GM12891 (cell line): ENCODE measurements around the gene GHRHR.

ENCODE experiments used
- DNase-seq: peaks from one replicate; pipeline ENCODE4 v3.0.0; 2011; ENCODE audit warnings: low spot score; ENCODE audit not compliant: insufficient read length
- FAIRE-seq: peaks from 2 replicates; lab custom pipeline; 2011; peaks lifted over from hg19 to GRCh38; lab: Jason Lieb, UNC
- PAX5 ChIP-seq: IDR thresholded peaks from 2 replicates; pipeline ENCODE4 v1.6.1; 2011; ENCODE audit warnings: low read length, moderate library complexity, mild to moderate bottlenecking; ENCODE audit not compliant: insufficient read depth, severe bottlenecking
- POLR2A ChIP-seq: IDR thresholded peaks from 2 replicates; pipeline ENCODE4 v1.6.1; 2011; ENCODE audit warnings: low read depth, low read length, control low read depth
- POLR2AphosphoS5 ChIP-seq: IDR thresholded peaks from 2 replicates; pipeline ENCODE4 v1.6.1; 2011; ENCODE audit warnings: low read depth, low read length, control low read depth
- POU2F2 ChIP-seq: IDR thresholded peaks from 2 replicates; pipeline ENCODE4 v1.6.1; 2011; ENCODE audit warnings: low read depth, mild to moderate bottlenecking, control low read depth, low read length, moderate library complexity
- SPI1 ChIP-seq: IDR thresholded peaks from 2 replicates; pipeline ENCODE4 v1.6.1; 2011; ENCODE audit warnings: low read depth, low read length, control low read depth
- TAF1 ChIP-seq: IDR thresholded peaks from 2 replicates; pipeline ENCODE4 v1.6.1; 2011; ENCODE audit warnings: low read depth, low read length, control low read depth

GHRHR gene

DNA sequence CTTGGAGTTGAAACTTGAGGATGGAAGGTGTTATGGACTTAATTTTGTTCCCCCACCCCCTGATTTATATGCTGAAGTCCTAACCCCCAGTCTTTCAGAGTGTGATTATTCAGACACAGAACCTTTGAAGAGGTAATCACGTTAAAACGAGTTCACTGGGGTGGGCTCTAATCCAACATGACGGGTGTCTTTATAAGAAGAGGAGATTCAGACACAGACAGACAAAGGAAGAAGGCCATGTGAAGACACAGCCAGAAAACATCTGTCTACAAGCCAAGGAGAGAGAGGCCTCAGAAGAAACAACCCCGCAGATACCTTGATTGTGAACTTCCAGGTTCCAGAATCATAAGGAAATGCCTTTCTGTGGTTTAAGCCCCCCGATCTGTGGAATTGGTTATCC is 37.0 kb downstream of the GHRHR start:
- DNase-seq (no peak), FAIRE-seq (no peak)
- TF ChIP-seq POU2F2 = no peak
- no peak for TF ChIP-seq PAX5
- no peak for TF ChIP-seq POLR2A
- TF ChIP-seq POLR2AphosphoS5 = no peak
- no peak for TF ChIP-seq SPI1
- no peak for TF ChIP-seq TAF1

DNA sequence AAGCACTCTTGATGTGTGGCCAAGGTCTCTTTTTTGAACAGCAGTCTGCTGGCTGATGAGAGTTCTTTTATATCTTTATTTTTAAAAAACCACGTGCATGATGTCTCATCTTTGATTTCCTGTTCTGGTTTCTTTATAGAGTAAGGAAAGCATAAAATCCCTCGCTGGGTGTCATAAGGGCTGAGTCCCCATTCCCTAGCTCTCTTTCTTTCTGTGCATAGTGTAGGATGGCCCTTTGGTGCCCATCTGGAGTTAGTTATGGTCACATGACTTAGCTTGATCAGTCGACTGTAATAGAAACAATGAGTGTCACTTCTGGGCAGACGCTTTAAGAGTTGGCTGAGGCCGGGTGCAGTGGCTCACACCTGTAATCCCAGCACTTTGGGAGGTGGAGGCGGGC is 38.5 kb downstream of the GHRHR start:
- FAIRE-seq (no peak), DNase-seq (no peak)
- TF ChIP-seq PAX5 (no peak), POLR2AphosphoS5 (no peak)

DNA sequence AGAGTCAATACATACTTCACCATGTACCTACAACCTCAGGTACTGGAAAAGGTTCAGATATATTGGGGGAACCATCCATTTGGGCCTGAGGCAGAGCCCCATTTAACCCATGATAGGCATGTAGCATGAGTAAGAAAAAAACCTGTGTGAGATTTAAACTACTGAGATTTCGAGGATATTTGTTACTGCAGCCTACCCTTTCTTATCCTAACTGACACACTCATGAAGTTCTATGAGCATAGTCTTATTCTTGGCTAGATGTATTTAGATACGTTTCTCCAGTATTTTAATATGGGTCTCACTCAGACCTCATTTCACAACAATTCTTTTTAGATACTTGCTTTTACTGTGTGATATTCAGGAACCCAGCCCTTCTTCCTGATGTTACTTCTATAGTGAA is 39.3 kb downstream of the GHRHR start:
- no peak for FAIRE-seq
- no peak for DNase-seq
- TF ChIP-seq TAF1 (no peak), POLR2A (no peak), SPI1 (no peak), PAX5 (no peak), POU2F2 (no peak), POLR2AphosphoS5 (no peak)

DNA sequence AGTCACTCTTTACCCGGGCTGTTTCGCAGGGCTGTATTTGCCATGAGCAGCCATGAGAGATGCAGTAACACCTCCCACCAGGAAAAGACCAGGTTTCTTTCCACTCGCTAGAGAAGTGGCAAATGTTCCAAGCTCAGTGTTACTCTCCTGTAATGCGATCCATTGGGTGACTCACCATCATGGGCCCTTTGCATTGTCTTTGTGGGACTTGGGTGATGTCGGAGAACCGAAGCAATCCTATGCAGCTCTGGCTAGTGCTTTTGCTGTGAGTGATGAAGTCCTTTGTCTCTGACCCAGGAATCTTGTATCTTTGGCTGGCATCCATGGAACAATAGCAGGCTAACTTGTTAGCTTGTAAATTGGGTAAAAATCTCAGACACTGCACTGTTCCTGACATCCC is 40.0 kb downstream of the GHRHR start:
- FAIRE-seq = no peak
- no peak for TF ChIP-seq SPI1
- no peak for TF ChIP-seq POLR2AphosphoS5
- no peak for TF ChIP-seq POLR2A
- TF ChIP-seq POU2F2 = no peak
- TF ChIP-seq TAF1 = no peak
- TF ChIP-seq PAX5 = no peak

DNA sequence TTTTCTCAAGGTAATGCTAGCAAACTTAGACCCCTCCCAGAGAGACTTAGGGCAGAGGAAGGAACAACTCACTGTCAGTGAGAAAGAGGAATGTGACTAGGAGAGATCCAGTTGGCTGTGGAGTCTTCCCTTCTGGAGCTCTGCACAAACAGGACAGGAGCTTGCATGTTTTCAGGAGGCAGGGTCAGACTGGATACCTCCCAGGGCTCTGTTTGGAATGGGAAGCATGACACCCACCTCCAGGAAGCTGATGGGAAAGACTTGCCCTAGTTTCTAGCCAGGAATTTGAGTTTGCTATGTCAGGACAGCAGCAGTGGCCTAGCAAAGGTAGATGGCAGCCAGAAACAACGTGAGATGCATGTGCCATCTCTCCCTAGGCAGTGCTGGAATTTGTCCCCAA is 40.6 kb downstream of the GHRHR start:
- DNase-seq (no peak), FAIRE-seq (no peak)
- TF ChIP-seq POU2F2 (no peak), TAF1 (no peak), POLR2A (no peak), POLR2AphosphoS5 (no peak), SPI1 (no peak), PAX5 (no peak)

More for the DNA sequence above, 40.0 kb downstream of the GHRHR start:
- DNase-seq = no peak

DNA sequence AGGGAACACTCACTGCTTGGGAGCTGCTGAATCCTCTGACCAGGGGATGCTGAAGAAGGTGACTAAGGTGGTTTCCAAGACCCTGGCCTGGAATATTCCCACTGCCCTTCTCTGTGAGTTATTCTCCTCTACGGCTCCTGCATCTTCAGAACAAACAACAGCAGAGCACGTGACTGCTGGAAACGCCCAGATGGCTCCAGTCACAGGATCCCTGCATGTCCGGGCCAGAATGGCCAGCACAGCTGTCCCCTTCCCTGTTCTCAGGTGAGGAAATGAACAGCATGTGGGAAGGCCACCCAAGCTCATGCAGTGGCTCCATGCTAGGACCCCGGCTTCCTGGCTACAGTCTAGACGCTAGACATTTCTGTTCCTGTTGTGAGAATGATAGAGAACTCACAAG is 43.1 kb downstream of the GHRHR start:
- FAIRE-seq (no peak), DNase-seq (no peak)
- TF ChIP-seq SPI1 = no peak
- TF ChIP-seq POLR2A = no peak
- no peak for TF ChIP-seq TAF1
- no peak for TF ChIP-seq POLR2AphosphoS5
- TF ChIP-seq PAX5 = no peak
- no peak for TF ChIP-seq POU2F2

DNA sequence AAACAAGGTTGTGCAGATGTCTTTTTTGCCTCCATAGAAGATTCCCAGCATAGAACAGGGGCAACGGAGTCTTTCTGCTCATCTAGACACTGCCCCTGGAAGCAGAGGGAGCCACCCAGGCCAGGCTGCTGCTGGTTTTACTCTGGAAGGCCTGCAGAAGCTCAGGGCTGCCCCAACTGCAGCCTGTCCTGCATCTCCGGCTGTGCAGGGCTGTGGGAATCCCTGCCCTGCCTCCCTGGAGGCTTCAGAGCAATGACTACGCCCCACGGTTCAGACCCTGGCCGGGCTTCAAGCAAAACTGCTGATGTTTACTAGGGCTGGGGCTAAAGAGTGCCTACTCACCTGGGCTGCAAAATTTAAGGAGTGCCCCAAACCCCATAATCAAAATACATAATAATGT is 43.9 kb downstream of the GHRHR start:
- FAIRE-seq = no peak
- TF ChIP-seq SPI1 (no peak), PAX5 (no peak), POLR2A (no peak), POLR2AphosphoS5 (no peak)
- DNase-seq = no peak

DNA sequence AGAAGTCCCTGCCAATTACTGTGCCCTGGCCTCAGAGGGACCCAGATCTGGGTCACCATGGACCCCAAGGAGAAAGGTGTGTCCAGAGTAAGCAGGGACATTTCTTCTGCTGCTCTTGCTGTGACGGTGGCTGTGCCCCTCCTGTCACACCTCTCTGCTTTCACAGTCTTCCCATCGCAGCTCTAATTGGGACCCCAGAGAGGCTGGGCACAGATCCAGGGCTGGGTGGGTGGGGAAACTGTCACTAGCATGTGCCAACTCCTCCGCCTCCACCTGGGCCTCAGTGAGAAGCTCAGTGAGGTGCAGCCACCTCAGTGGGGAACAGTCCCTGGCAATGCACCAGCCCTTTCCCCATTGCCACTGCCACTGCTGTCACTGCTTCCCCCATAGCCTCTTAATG is 51.1 kb downstream of the GHRHR start:
- FAIRE-seq (no peak), DNase-seq (no peak)
- TF ChIP-seq POU2F2 (no peak), POLR2A (no peak)

DNA sequence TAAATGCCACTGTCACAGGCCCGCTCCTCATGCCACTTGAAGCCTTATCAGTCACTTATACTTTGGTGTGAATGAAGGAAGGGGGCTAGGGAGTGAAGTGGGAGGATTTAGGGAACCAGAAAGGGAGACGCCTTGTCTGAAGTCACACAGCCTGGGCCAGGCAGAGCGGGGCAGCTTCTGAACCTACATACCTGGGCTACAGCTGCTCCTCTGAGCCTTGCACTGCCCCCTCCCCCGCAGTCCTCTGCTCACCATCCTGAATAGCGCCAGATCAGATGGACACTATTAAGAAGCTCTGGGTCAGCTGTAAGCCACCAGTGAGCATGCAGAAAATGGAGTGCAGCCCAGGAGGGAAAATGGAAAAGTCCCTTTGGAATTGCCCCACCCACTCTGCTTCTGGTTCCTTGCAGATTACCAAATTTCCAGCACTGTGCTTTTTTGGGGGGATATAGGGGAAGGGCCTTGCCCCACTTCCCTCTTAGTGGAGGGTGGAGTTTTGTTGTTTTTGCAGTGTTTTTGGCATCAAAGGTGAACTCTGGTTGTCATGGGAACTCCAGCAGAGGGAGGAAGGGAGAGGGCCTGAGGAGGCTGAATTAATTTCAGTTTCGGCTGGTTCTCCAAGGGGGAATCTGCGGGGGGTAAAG is 53.4 kb downstream of the GHRHR start:
- FAIRE-seq = no peak
- no peak for TF ChIP-seq TAF1
- no peak for DNase-seq

DNA sequence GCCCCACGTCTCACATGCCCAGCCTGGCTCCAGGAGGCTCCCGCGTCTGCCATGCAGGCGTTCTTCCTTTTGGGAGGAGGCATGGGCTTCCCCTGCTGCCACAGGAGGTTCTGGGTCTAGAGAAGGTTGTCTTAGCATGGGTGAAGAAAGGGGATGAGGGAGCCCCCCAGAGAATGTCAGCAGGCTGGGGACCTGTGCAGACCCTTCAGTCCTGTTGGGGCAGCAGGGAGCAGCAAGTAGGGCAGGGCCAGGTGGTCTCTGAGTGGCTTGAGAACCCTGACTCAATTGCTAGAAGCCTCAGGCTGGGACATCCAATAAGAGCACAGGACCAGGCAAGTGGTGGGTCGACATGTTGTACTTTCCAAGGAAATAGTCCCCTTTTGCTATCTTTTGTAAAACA is 54.0 kb downstream of the GHRHR start:
- TF ChIP-seq POLR2A (no peak), POU2F2 (no peak), POLR2AphosphoS5 (no peak), PAX5 (no peak), SPI1 (no peak), TAF1 (no peak)
- FAIRE-seq (no peak), DNase-seq (no peak)

DNA sequence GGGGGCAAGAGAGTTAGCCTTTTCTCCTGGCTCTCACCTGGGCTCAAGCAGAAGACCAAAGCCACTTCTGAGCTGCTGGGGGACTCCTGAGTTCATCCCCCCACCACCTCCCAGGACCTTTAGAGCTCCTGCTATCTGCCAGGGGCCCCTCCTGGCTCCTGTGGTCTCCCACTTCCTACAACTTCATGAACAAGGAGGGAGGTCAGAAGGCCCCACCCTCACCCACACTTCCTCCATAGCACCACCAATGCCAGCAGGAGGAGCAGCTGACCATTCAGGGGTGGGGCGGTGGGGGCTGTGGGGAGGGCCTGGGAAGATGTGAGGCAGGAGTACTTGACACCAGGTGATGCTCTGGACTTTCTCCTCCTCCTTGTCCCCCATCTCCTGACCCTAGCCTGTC is 55.8 kb downstream of the GHRHR start:
- TF ChIP-seq SPI1 (no peak), POLR2A (no peak), PAX5 (no peak), POLR2AphosphoS5 (no peak), TAF1 (no peak)
- DNase-seq = no peak
- no peak for FAIRE-seq
